Measurements from ENCODE around the gene MAP2K3.
A peak's percentile ranks its signal among the peaks of the same experiment; 100 is the strongest.

The MAP2K3 gene

GRCh38 chr17:21271454-21272183 is 12.9 kb upstream of the MAP2K3 start:
- DNase-seq (ENCODE audit: low read depth in 2 of 2) = no peak
- TF ChIP-seq, protein P1, sequence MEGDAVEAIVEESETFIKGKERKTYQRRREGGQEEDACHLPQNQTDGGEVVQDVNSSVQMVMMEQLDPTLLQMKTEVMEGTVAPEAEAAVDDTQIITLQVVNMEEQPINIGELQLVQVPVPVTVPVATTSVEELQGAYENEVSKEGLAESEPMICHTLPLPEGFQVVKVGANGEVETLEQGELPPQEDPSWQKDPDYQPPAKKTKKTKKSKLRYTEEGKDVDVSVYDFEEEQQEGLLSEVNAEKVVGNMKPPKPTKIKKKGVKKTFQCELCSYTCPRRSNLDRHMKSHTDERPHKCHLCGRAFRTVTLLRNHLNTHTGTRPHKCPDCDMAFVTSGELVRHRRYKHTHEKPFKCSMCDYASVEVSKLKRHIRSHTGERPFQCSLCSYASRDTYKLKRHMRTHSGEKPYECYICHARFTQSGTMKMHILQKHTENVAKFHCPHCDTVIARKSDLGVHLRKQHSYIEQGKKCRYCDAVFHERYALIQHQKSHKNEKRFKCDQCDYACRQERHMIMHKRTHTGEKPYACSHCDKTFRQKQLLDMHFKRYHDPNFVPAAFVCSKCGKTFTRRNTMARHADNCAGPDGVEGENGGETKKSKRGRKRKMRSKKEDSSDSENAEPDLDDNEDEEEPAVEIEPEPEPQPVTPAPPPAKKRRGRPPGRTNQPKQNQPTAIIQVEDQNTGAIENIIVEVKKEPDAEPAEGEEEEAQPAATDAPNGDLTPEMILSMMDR (IDR thresholded peaks at IDR 0.05; ENCODE audit: low read depth, low read length) = no peak
- H3K4me3 ChIP-seq (replicated peaks in 1 of 2; ENCODE audit: low read depth in 2 of 2, low read length in 2 of 2) = no peak overlapping the region

DNA sequence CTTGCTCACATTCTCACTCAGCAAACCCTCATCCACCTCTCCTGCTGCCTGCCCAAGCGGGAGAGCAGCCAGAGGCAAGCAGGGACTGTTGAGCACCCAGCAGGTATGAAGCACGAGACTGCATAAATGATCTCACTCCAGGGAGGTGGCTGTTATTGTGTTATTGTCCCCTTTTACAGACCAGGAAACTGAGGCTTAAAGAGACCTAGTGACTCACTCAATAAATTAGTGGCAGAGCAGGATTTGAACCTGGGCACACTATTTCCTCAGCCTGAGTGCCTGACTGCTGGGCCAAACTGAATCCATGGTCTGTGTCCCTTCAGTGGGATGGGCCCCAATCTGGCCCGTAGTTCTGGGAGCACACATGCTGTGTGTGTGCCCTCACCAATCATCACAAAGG is 12.3 kb upstream of the MAP2K3 start:
- TF ChIP-seq, protein P1 (IDR thresholded peaks at IDR 0.05; ENCODE audit: low read depth, low read length) = no peak
- H3K4me3 ChIP-seq (replicated peaks in 1 of 2; ENCODE audit: low read depth in 2 of 2, low read length in 2 of 2) = no peak overlapping the region
- no peak for DNase-seq (ENCODE audit: low read depth in 2 of 2)

- no peak overlapping the region for H3K4me3 ChIP-seq (replicated peaks in 1 of 2; ENCODE audit: low read depth in 2 of 2, low read length in 2 of 2)
- DNase-seq (ENCODE audit: low read depth in 2 of 2) = no peak
- TF ChIP-seq, protein P1 (IDR thresholded peaks at IDR 0.05; ENCODE audit: low read depth, low read length) = no peak
Observed at GRCh38 chr17:21272881-21273792, 11.4 kb upstream of the MAP2K3 start.

GRCh38 chr17:21275047-21275578 is 9.4 kb upstream of the MAP2K3 start:
- TF ChIP-seq, protein P1 (IDR thresholded peaks at IDR 0.05; ENCODE audit: low read depth, low read length) = no peak
- DNase-seq (ENCODE audit: low read depth in 2 of 2) = no peak

DNA sequence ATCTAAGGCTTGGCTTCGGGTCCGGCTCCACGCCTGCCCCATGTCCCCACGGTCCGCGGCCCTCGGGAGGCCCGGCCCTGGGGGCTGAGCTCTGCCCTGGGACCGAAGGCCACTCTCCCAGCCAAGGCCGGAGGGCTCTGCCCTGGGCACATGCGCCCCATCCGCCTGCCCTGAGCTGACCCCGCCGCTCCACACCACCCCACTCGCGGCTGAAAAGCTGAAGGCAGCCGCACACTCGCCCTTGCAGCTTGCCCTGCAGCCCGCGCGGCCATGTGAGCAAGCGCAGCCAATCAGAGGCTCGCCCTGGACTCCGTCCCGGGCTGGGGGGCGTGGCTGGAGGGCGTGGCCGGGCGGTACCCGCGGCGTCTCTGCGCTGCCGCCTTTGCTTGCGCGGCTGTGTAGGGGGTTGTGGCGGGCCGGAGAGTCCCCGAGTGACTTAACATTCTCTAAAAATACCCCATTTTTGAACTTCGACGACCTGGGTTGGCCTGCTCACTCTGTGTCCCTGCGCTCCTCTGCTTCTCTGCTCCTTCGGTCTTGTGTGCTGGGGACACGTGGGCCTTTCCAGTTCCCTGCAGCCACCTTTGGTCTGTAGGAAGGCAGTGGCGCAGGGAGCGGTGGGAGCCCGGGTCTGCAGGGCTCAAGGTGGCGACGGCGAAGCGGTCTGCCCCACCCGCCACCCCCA is 8.8 kb upstream of the MAP2K3 start:
- peak overlapping the region; percentile 57 to 62 for H3K4me3 ChIP-seq (replicated peaks in 1 of 2; ENCODE audit: low read depth in 2 of 2, low read length in 2 of 2)
- peak; percentile 75 to 83 for DNase-seq (ENCODE audit: low read depth in 2 of 2)
- TF ChIP-seq, protein P1 (IDR thresholded peaks at IDR 0.05; ENCODE audit: low read depth, low read length) = no peak

More at GRCh38 chr17:21275047-21275578, 9.4 kb upstream of the MAP2K3 start:
- H3K4me3 ChIP-seq (replicated peaks in 1 of 2; ENCODE audit: low read depth in 2 of 2, low read length in 2 of 2) = peak overlapping the region; percentile 57 to 62

DNA sequence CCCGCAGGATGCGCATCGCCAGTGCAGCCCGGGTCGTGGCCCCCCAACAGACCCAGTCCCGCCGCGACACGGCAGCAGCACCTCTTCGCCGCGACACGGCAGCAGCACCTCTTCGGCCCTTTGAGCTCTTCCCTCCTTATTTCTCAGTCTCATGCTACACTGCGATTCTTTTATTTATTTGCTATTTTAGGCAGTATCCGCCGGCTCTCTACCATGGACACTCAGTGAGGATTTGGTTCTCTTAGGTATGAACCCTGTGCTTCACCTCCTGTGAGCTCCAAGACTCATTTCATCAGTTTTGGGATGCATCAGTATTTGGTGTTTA is 8.3 kb upstream of the MAP2K3 start:
- TF ChIP-seq, protein P1 (IDR thresholded peaks at IDR 0.05; ENCODE audit: low read depth, low read length) = no peak
- H3K4me3 ChIP-seq (replicated peaks in 1 of 2; ENCODE audit: low read depth in 2 of 2, low read length in 2 of 2) = peak overlapping the region in 1 of 2 donors; percentile 62
- DNase-seq (ENCODE audit: low read depth in 2 of 2) = no peak
